ENCODE measurements around the gene MRPL24. TPM values are rescaled to one million over a fixed set of nuclear protein-coding genes. Genes with fewer than 3 reads are reported as not detected.

MRPL24 gene
- total RNA-seq, 1 experiment from 2014 or later = 27.3 TPM

DNA sequence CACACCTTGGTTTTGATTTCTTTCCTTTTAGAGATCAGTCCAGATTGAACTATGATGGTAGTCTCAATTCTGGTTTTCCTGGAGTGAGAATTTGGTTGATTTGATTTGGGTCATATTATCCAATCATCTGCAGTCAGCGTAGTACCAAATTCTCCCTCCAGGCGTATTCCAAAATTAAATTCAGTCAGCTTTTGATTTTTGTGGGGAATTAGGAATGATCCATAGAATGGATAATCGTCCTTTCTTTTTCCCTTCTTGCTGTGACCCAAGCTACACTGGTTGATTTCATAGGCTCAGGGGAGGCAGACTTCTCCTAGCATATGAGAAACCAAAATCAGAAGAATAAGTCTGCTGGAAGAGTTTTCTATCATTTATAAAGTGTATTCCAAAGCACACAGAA, 31.3 kb upstream of the MRPL24 start:
- peaks cover 14 to 39% (median 30%) of the 10 kb centered on the region in 3 experiments for H3K36me3 Mint-ChIP-seq (ENCODE audit: insufficient read depth in 1 of 3, low read depth in 3 of 3)
- H3K4me3 Mint-ChIP-seq = no peak overlapping the region
- no peak; the same call in 2 of the 3 replicates for TF ChIP-seq CTCF (conservative IDR thresholded peaks at IDR 0.05)
- Histone ChIP-seq H4K91ac (ENCODE audit: insufficient read length, low read depth, low read length) (no peak overlapping the region), H3K4ac (ENCODE audit: low read depth, low read length) (no peak overlapping the region), H2AFZ (ENCODE audit: low read length) (no peak overlapping the region), H3K27ac (ENCODE audit: insufficient read length, low read depth, low read length) (no peak overlapping the region), H3K79me2 (ENCODE audit: insufficient read depth, low read length) (peaks cover 43% of the 10 kb centered on the region), H3T11ph (ENCODE audit: low read length) (no peak overlapping the region), H3K23ac (ENCODE audit: insufficient read length, low read depth, low read length) (no peak overlapping the region), H3K23me2 (ENCODE audit: insufficient read length, low read depth, low read length, poor library complexity, severe bottlenecking) (peaks cover 11% of the 10 kb centered on the region), H3K9me3 (ENCODE audit: control insufficient read depth, low read depth, low read length) (no peaks in the 10 kb centered on the region), H2BK20ac (ENCODE audit: low read depth, low read length, poor library complexity, severe bottlenecking) (no peak overlapping the region), H3K18ac (ENCODE audit: insufficient read length, low read depth, low read length) (no peak overlapping the region), H3K9ac (ENCODE audit: extremely low read depth, insufficient read length, low read length) (no peak overlapping the region), H3K4me2 (ENCODE audit: insufficient read depth, insufficient read length, low read length) (no peak overlapping the region), H4K20me1 (ENCODE audit: control insufficient read depth, insufficient read depth, insufficient read length) (no peaks in the 10 kb centered on the region), H2AK5ac (ENCODE audit: insufficient read length, low read length) (no peak overlapping the region), H4K5ac (ENCODE audit: insufficient read length, low read depth, low read length) (no peak overlapping the region), H3K79me1 (ENCODE audit: insufficient read depth, low read depth, low read length, poor library complexity, severe bottlenecking) (peaks cover 19% of the 10 kb centered on the region), H3K14ac (ENCODE audit: insufficient read depth, low read length) (no peak overlapping the region), H4K8ac (replicated peaks; ENCODE audit: insufficient read length, low read depth, low read length) (no peak overlapping the region), H3K56ac (ENCODE audit: insufficient read length, low read depth, low read length) (no peak overlapping the region), H2BK12ac (ENCODE audit: insufficient read length, low read depth, low read length) (no peak overlapping the region), H2BK5ac (ENCODE audit: insufficient read length, low read length) (no peak overlapping the region), H2BK120ac (ENCODE audit: low read depth, low read length, poor library complexity, severe bottlenecking) (no peak overlapping the region), H2BK15ac (ENCODE audit: low read depth, low read length) (no peak overlapping the region), H3K4me1 (ENCODE audit: insufficient read depth, low read length) (no peaks in the 10 kb centered on the region), H3K27me3 (ENCODE audit: insufficient read depth, low read length) (no peaks in the 10 kb centered on the region)
- DNase-seq = no peak
- H3K27ac Mint-ChIP-seq = no peak overlapping the region
- WGBS (ENCODE audit: extremely low coverage, insufficient read length, low lambda C conversion rate) = no CpG with 5 or more reads among the region's 3 CpGs
- H3K9me3 Mint-ChIP-seq = no peaks in the 10 kb centered on the region
- peaks cover 24 to 33% of the 10 kb centered on the region in 2 experiments for H3K4me1 Mint-ChIP-seq
- no peaks in the 10 kb centered on the region for H3K27me3 Mint-ChIP-seq (ENCODE audit: low read depth)
